GM19438 (cell line): ENCODE results near the gene TOMM70.
A peak's percentile ranks its signal among the peaks of the same experiment; 100 is the strongest.
"Not testable (repeated sequence)": the region's sequence is repeated elsewhere in the genome, so short reads cannot be mapped to it uniquely, and the experiment has no call there.

Experiments
- ATAC-seq: cut with Tn5 transposase; IDR thresholded peaks from one replicate; pipeline ENCODE4 v1.9.1; 2021; ENCODE audit warnings: low read depth; ENCODE audit not compliant: unreplicated experiment

The TOMM70 gene

GRCh38 chr3:100368441-100368840 is 32.4 kb downstream of the TOMM70 start:
- ATAC-seq = no peak

GRCh38 chr3:100366424-100366823 is 34.5 kb downstream of the TOMM70 start:
- ATAC-seq = no peak

- ATAC-seq = no peak
These were observed 36.5 kb downstream of the TOMM70 start for GRCh38 chr3:100364421-100364820.

- ATAC-seq = no peak
These were observed 39.0 kb downstream of the TOMM70 start for GRCh38 chr3:100361897-100362296.

GRCh38 chr3:100360757-100361496 is 40.0 kb downstream of the TOMM70 start:
- ATAC-seq = no peak

- no peak for ATAC-seq
These were observed 41.9 kb downstream of the TOMM70 start for GRCh38 chr3:100359035-100359434.

DNA sequence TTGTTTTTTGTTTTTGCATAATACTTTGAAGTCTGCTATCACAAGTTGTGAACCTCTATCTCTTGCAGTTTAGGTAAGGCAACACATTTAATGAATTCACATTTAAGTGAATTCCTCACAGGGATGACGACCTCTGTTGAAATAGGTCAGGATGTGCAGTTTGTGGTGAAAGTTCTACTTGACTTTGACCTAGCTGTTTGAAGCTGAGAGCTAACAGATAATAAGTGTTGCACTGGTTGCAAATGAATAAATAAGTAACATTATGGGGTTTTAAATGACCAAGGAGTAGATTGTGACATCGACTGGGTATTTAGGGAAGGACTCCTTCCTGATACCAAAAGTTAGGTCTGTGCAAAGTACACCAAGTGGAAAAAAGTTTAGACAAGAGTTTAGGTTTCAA is 42.5 kb downstream of the TOMM70 start:
- ATAC-seq = no peak

DNA sequence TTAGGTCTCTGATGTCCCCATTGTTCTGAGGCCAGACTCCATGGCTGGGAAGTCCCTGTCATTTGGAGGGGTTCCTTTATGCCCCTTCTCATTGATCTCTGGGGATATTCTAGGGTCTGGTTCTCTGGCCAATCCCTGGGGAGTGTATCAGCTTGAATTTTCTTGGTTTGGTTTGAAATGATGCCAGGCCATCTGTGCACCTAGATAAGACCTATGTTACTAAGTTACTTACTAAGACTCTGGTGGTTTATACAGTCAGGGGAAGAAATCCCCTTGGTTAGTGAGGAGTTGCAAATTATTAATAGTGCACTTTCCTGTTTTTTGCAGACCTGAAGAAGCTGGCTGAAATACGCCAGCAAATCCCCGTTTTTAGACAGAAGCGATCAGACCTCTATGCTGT is 46.0 kb downstream of the TOMM70 start:
- no peak for ATAC-seq

GRCh38 chr3:100352296-100353231 is 48.3 kb downstream of the TOMM70 start:
- ATAC-seq = no peak

DNA sequence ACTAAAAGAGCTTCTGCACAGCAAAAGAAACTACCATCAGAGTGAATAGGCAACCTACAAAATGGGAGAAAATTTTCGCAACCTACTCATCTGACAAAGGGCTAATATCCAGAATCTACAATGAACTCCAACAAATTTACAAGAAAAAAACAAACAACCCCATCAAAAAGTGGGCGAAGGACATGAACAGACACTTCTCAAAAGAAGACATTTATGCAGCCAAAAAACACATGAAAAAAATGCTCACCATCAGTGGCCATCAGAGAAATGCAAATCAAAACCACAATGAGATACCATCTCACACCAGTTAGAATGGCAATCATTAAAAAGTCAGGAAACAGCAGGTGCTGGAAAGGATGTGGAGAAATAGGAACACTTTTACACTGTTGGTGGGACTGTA is 49.1 kb downstream of the TOMM70 start:
- ATAC-seq = not testable (repeated sequence)

DNA sequence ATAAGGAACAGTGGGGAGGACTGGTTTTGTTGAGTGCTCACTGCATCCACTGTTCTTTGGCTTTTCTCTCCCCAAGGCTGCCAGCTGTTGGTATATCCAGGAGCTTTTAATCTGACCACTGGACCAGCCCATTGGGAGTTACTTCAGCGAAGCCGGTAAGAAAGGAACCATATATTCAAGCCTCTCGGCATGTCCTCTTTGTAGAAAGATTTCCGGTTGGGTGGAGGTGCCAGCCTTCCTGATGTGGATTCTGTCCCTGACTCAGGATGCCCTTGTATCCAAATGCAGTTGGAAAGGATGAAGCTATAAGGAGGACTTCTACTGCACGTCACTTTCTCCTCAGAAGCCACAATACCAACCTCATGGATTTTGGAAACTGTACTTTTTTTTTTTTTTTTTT is 52.2 kb downstream of the TOMM70 start:
- no peak for ATAC-seq

- no peak for ATAC-seq
These were observed 60.4 kb downstream of the TOMM70 start for GRCh38 chr3:100340527-100340926.

GRCh38 chr3:100339786-100340185 is 61.1 kb downstream of the TOMM70 start:
- ATAC-seq = no peak

DNA sequence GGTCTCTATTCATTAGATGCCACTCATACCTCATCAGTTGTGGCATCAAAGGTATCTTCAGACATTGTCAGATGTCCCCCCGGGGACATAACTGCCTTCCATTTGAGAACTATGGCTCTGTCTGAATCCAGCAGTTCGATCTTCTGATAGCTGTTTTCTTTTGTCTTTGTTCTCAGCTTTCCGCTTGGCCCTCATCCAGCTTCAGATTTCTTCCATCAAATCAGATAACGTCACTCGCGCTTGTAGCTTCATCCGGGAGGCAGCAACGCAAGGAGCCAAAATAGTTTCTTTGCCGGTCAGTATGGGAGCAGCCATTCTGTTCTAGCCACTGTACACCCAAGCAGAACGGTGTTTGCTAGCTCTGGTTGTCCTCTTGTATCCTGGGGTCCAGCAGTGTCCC is 62.0 kb downstream of the TOMM70 start:
- ATAC-seq = no peak

DNA sequence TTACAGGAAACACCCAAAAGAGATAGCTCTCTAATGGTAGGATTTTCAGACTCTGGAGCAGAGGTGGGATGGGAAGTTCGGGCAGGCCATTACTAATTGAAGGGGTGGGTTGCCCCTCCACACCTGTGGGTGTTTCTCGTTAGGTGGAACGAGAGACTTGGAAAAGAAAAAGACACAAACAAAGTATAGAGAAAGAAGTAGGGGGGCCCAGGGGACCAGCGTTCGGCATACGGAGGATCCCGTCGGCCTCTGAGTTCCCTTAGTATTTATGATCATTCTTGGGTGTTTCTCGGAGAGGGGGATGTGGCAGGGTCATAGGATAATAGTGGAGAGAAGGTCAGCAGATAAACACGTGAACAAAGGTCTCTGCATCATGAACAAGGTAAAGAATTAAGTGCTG is 64.7 kb downstream of the TOMM70 start:
- ATAC-seq = not testable (repeated sequence)

GRCh38 chr3:100335434-100335833 is 65.5 kb downstream of the TOMM70 start:
- ATAC-seq = peak; percentile 41

GRCh38 chr3:100334488-100335351 is 66.2 kb downstream of the TOMM70 start, which contains the start of gene NIT2:
Gene NIT2, plus strand, starts transcription at chr3:100334757. Its CDS starts 35 bp downstream, at chr3:100334792.
- ATAC-seq = peak; percentile 93

- peak; percentile 20 for ATAC-seq
These were observed 66.9 kb downstream of the TOMM70 start for GRCh38 chr3:100333970-100334487.

GRCh38 chr3:100333051-100333450 is 67.8 kb downstream of the TOMM70 start:
- no peak for ATAC-seq

DNA sequence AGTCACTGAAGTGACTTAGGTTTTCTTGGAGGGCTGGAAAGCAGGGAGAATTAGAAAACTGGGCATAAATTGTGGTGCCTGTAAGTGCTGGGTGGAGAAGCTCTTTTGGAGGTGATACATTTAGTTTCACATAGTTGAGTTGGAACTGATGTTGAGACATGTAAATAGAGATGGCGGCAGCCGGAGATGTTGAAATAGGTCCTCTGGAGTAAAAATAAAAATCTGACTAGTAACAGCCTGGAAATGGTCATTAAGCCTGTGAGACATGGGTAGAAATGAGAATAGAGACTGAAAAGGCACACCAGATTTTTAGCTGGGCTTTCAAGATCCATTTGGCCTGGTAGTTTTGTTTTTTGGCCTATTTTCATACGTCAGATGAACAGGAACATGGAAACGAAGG is 69.2 kb downstream of the TOMM70 start:
- ATAC-seq = no peak
